Measurements from ENCODE around the gene THSD7B. TPM values are rescaled to one million over a fixed set of nuclear protein-coding genes. Genes with fewer than 3 reads are reported as not detected.

The THSD7B gene
- total RNA-seq, 1 donor from 2014 or later, result not detected

DNA sequence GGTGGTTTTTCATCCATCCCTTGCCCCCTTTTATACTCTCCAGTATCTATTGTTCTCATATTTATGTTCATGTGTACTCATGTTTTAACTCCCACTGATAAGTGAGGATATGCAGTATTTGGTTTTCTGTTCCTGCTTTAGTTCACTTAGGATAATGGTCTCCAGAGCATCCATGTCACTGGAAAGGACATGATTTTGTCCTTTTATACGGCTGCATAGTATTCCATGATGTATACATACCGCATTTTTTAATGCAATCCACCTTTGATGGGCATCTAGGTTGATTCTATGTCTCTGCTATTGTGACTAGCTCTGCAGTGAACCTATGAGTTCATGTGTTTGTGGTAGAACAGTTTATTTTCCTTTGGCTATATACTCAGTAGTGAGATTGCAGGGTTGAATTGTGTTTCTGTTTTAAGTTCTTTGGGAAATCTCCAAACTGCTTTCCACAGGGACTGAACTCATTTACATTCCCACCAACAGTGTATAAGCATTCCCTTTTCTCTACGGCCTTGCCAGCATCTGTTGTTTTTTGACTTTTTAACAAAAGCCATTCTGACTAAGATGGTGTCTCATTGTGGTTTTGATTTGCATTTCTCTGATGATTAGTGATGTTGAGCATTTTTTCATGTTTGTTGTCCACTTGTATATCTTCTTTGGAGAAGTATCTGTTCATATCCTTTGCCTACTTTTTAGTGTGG, 420.2 kb downstream of the THSD7B start:
- Mint-ChIP-seq H3K4me1 (ENCODE audit: low read depth) (no peaks in the 10 kb centered on the region), H3K27ac (no peak overlapping the region), H3K4me3 (no peak overlapping the region), H3K36me3 (ENCODE audit: low read depth) (no peaks in the 10 kb centered on the region), H3K27me3 (ENCODE audit: insufficient read depth) (no peaks in the 10 kb centered on the region), H3K9me3 (peaks cover 7% of the 10 kb centered on the region)
- DNase-seq (ENCODE audit: low spot score), result no peak
- intact Hi-C loops (cut with micrococcal nuclease), result no loop called here

DNA sequence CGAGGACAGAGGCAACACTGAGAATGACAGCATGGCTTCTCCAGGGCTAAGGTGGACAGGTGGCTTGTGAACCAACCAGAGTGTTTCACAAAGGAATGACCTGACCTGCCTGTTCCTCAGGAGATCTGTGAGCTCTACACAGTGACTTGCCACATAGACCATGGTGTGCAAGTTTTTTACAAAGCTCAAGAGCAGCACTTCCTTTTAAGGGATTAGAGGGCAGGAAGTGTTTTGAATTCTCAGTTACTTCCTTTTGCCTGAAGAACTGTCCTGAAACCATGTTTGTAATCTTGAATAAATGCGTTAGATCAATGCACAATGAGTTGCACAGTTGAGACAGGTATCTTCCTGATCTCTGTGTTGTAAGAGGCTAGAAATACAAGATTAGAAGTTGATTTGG, 421.9 kb downstream of the THSD7B start:
- H3K27me3 Mint-ChIP-seq (ENCODE audit: insufficient read depth), result no peaks in the 10 kb centered on the region
- no peaks in the 10 kb centered on the region for H3K4me1 Mint-ChIP-seq (ENCODE audit: low read depth)
- intact Hi-C loops (cut with micrococcal nuclease), result no loop called here
- H3K9me3 Mint-ChIP-seq, result peaks cover 7% of the 10 kb centered on the region
- H3K4me3 Mint-ChIP-seq, result no peak overlapping the region
- no peaks in the 10 kb centered on the region for H3K36me3 Mint-ChIP-seq (ENCODE audit: low read depth)
- H3K27ac Mint-ChIP-seq, result no peak overlapping the region
- DNase-seq (ENCODE audit: low spot score), result no peak

DNA sequence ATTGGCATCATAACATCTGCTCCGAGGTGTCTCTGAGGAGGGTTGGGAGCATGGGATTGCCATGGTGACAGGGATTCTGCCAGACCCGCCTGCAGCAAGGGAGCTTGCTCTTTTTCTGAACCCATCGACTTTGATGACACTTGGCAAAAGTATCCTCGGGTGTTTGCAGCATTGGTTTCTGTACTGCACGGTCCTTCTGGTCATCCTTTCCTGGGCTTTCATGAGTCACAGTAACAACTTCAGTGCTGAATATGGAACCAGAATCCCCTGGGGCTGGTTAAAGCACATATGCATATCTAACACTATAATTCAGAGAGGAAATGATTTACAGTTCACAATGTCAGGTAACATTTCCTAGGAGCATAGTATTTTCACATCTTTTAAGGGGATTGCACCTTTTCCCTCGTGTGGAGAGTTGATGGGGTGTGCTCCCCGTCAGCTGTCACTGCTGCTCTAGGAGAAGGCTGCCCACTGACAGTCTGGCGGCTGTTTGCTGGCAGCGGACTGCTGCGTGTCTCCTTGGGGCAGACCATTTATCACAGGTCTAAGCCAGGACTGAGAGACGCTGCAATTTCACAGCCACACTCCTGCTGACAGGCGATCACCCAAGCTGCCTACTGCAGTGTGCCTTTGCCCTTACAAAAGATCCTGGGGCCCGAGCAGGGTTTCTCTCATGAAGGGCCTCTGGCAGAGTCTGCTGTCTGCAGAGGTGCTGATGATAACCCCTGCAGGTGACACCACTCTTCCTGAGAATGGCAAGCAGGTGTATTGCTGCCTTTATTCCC, 425.3 kb downstream of the THSD7B start:
- Mint-ChIP-seq H3K9me3 (peaks cover 7% of the 10 kb centered on the region), H3K36me3 (ENCODE audit: low read depth) (no peaks in the 10 kb centered on the region), H3K4me1 (ENCODE audit: low read depth) (no peaks in the 10 kb centered on the region), H3K4me3 (no peak overlapping the region), H3K27me3 (ENCODE audit: insufficient read depth) (no peaks in the 10 kb centered on the region), H3K27ac (no peak overlapping the region)
- intact Hi-C loops (cut with micrococcal nuclease), result no loop called here
- DNase-seq (ENCODE audit: low spot score), result no peak

DNA sequence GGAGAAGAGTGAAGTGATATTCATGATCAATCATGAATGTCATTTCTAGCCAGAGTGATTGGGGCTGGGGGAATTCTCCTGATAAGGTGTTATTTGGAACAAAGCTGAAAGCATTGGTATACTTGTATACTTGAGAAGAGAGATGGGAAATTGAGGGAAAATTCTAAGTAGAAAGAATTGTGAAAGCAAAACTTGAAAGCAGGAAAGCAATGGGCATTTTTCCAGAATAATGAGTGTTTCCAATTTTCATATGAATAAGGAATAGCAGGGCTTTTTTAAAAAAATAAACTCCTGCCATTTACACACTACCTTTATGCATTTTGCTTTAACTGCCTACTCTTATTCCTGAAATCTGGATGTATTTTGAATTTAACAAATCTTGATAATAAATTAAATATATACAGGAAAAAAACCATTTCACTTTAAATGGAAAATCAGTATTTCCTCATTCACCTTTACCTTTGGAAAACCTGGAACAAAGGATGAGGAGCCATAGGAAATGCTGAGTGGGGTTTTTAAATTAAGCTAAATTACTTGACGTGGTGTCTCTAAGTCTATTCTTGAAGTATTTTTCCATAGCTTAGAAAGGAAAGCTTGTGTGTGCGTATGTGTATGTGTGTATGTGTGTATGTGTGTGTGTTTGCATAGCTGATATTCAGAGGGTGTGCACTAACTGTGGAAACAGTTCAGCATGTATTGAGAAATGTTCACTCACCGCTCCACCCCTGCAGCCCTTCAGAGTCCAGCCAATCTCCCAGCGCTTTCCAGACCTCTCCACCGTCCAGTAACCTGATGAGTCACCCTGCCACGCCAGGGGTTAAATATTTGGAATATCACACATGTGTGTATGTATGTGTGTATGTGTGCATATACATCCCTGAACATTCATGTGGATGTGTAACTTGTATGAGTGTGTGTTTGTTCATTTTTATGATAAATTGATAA, 427.3 kb downstream of the THSD7B start:
- H3K36me3 Mint-ChIP-seq (ENCODE audit: low read depth), result no peaks in the 10 kb centered on the region
- H3K27ac Mint-ChIP-seq, result no peak overlapping the region
- H3K4me1 Mint-ChIP-seq (ENCODE audit: low read depth), result no peaks in the 10 kb centered on the region
- no peak overlapping the region for H3K4me3 Mint-ChIP-seq
- H3K27me3 Mint-ChIP-seq (ENCODE audit: insufficient read depth), result no peaks in the 10 kb centered on the region
- intact Hi-C loops (cut with micrococcal nuclease), result no loop called here
- peaks cover 3% of the 10 kb centered on the region for H3K9me3 Mint-ChIP-seq
- DNase-seq (ENCODE audit: low spot score), result no peak

DNA sequence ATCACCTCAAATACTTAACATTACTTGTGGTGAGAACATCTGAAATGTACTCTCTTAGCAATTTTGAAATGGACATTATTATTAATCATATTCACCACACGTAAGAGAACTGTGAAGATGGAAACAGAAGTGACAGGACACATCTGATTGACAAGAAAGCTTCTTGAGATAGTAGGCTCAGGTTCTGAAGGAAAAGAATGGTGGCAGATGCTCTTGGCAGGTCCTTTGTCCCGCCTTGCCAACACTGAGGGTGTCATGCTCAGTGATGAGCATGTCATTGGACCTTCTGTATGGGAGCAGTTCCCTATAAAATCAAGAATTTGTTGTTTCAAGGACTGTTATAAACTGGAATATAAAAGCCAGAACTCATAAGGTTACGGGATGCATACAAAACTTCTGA, 428.1 kb downstream of the THSD7B start:
- H3K27me3 Mint-ChIP-seq (ENCODE audit: insufficient read depth), result no peaks in the 10 kb centered on the region
- no peaks in the 10 kb centered on the region for H3K4me1 Mint-ChIP-seq (ENCODE audit: low read depth)
- H3K9me3 Mint-ChIP-seq, result peaks cover 3% of the 10 kb centered on the region
- no peak overlapping the region for H3K27ac Mint-ChIP-seq
- no peak overlapping the region for H3K4me3 Mint-ChIP-seq
- intact Hi-C loops (cut with micrococcal nuclease), result no loop called here
- no peaks in the 10 kb centered on the region for H3K36me3 Mint-ChIP-seq (ENCODE audit: low read depth)
- no peak for DNase-seq (ENCODE audit: low spot score)

DNA sequence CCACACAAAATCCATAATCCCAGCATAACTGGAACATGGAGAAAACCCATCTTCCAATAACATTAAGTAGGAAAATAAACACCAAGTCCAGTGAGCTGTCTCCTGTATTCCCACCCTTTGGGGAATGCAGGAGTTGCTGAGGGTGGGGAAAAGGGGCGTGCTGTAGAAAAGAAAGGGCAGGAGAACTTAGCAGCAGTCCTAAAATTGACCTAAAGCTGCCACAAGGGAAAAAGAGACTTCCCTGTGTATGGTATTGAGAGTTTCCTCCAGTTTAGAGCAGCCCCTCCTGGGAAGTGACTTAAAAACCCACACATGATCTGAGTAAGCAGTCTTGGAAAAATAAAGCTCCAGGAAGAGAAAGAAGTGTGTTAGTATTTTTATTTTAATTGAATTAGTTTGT, 428.8 kb downstream of the THSD7B start:
- H3K27me3 Mint-ChIP-seq (ENCODE audit: insufficient read depth), result no peaks in the 10 kb centered on the region
- peaks cover 3% of the 10 kb centered on the region for H3K9me3 Mint-ChIP-seq
- intact Hi-C loops (cut with micrococcal nuclease), result no loop called here
- H3K4me3 Mint-ChIP-seq, result no peak overlapping the region
- no peak overlapping the region for H3K27ac Mint-ChIP-seq
- no peaks in the 10 kb centered on the region for H3K36me3 Mint-ChIP-seq (ENCODE audit: low read depth)
- no peak for DNase-seq (ENCODE audit: low spot score)
- no peaks in the 10 kb centered on the region for H3K4me1 Mint-ChIP-seq (ENCODE audit: low read depth)

DNA sequence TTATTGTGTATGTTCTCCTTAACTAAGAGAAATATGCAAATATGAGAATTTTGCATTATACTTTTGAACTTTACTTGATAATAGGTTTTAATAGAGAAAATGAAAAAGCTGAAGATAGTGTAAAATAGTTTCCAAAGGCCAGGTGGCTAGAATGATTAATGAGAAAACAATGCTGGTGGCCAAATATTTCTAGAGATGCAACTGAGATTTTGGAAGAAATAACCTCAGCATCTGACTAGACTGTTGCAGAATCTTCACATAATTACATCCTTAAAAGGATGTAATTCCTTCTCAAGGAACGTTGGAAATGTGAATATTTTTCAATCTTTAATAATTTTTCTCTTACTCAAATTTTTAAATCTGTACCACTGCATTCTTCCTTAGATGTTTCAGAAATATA, 434.4 kb downstream of the THSD7B start:
- no peak overlapping the region for H3K27ac Mint-ChIP-seq
- no peaks in the 10 kb centered on the region for H3K9me3 Mint-ChIP-seq
- H3K4me3 Mint-ChIP-seq, result no peak overlapping the region
- no peaks in the 10 kb centered on the region for H3K36me3 Mint-ChIP-seq (ENCODE audit: low read depth)
- intact Hi-C loops (cut with micrococcal nuclease), result no loop called here
- no peaks in the 10 kb centered on the region for H3K4me1 Mint-ChIP-seq (ENCODE audit: low read depth)
- no peak for DNase-seq (ENCODE audit: low spot score)
- no peaks in the 10 kb centered on the region for H3K27me3 Mint-ChIP-seq (ENCODE audit: insufficient read depth)

DNA sequence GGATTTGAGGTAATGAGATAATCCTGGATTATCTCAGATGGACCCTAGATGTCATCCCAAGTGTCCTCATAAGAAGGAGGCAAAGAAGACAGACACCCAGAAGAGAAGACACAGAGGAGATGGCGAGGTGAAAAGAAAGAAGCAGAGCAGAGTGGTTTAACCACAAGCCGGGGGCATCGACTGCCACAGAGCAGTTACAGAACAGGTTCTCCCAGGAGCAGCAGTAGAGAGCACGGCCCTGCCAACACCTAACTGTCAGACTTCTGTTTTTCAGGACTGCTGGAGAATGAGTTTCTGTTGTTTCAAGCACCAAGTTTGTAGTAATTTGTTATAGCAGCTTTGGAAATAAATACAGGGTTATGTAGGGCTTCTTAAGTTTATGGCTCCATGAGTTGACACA, 437.0 kb downstream of the THSD7B start:
- Mint-ChIP-seq H3K36me3 (ENCODE audit: low read depth) (no peaks in the 10 kb centered on the region), H3K27ac (no peak overlapping the region), H3K27me3 (ENCODE audit: insufficient read depth) (no peaks in the 10 kb centered on the region), H3K9me3 (no peaks in the 10 kb centered on the region), H3K4me1 (ENCODE audit: low read depth) (no peaks in the 10 kb centered on the region), H3K4me3 (no peak overlapping the region)
- DNase-seq (ENCODE audit: low spot score), result no peak
- intact Hi-C loops (cut with micrococcal nuclease), result no loop called here

DNA sequence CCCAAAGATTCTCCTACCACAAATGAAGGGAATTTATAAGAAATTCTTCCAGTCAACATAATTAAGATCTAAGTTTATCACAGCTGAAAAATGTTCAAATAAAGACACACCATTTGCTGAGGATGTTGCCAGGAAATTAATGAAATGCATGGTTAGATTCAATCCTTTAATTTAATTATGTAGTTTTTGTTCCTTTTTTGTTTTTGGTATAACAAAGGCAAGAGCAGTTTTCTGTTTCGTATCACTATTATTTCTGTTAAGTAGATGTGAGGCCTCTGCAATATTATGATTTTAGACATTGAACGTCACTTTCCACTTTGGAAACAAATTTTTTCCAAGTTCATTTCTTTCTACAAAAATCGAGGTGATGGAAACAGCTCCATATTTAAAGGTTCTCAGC, 440.0 kb downstream of the THSD7B start:
- H3K27ac Mint-ChIP-seq, result no peak overlapping the region
- H3K4me3 Mint-ChIP-seq, result no peak overlapping the region
- no peaks in the 10 kb centered on the region for H3K4me1 Mint-ChIP-seq (ENCODE audit: low read depth)
- H3K36me3 Mint-ChIP-seq (ENCODE audit: low read depth), result no peaks in the 10 kb centered on the region
- DNase-seq (ENCODE audit: low spot score), result no peak
- intact Hi-C loops (cut with micrococcal nuclease), result no loop called here
- H3K9me3 Mint-ChIP-seq, result no peaks in the 10 kb centered on the region
- H3K27me3 Mint-ChIP-seq (ENCODE audit: insufficient read depth), result no peaks in the 10 kb centered on the region

DNA sequence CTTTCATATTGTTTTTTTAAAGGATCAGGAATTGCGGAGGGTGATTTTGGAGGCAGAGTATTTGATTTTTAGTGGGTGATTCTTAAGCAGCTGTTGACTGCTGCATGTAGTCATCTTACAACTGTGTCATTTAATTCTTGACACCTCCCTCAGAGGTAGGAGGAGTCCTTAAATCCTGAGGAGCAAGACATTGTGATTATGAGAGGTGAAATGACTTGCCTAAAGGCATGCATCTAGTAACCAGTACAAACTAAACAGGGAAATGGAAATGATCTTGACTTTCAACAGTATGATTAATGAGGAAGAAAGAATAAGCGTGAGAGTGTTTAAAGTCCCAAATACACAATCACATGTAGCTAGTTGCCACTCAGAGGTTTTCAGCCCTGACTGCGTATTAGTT, 440.7 kb downstream of the THSD7B start:
- Mint-ChIP-seq H3K27me3 (ENCODE audit: insufficient read depth) (no peaks in the 10 kb centered on the region), H3K9me3 (no peaks in the 10 kb centered on the region), H3K4me1 (ENCODE audit: low read depth) (no peaks in the 10 kb centered on the region), H3K36me3 (ENCODE audit: low read depth) (no peaks in the 10 kb centered on the region), H3K4me3 (no peak overlapping the region), H3K27ac (no peak overlapping the region)
- intact Hi-C loops (cut with micrococcal nuclease), result no loop called here
- DNase-seq (ENCODE audit: low spot score), result no peak

DNA sequence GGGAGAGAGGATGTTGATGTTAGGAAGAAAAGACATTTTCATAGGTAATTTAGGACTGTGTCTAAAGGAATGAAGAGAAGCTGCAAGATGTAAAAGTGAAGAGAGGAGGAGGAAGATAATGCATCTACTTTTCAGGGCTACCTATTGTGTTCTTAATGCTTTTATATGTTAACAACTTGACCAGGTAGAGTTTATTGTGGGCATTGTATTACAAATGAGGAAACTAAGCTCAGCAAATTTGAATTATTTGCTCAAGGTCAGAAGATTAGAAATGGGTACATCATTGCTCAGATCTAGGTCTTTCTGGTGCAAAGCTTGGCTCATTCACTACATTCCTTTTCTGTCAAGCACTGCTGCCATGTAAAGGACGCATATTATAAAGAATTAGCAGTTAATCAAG, 441.7 kb downstream of the THSD7B start:
- Mint-ChIP-seq H3K9me3 (no peaks in the 10 kb centered on the region), H3K36me3 (ENCODE audit: low read depth) (no peaks in the 10 kb centered on the region), H3K4me3 (no peak overlapping the region), H3K27me3 (ENCODE audit: insufficient read depth) (no peaks in the 10 kb centered on the region), H3K4me1 (ENCODE audit: low read depth) (no peaks in the 10 kb centered on the region), H3K27ac (no peak overlapping the region)
- intact Hi-C loops (cut with micrococcal nuclease), result no loop called here
- no peak for DNase-seq (ENCODE audit: low spot score)

DNA sequence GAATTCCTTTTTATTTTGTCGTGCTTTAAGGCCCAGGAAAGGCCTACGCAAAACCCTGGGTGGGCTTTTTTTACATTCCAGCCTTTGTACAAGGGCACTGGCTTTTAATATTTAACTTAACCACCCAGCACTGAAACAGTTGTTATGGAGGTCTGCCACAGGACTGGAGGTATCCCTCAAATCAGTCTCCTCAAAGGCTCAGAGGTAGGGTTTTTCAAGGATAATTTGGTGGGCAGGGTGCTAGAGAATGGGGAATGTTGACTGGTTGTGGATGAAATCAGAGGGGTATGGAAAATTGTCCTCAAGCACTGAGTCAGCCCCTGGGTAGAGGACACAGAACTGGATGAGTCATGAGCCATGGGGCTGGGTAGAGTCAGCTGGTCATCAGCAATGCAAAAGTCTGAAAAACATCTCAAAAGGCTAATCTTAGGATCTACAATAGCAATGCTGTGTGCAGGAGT, 443.1 kb downstream of the THSD7B start:
- Mint-ChIP-seq H3K27ac (no peak overlapping the region), H3K4me3 (no peak overlapping the region), H3K36me3 (ENCODE audit: low read depth) (no peaks in the 10 kb centered on the region), H3K9me3 (no peaks in the 10 kb centered on the region), H3K27me3 (ENCODE audit: insufficient read depth) (no peaks in the 10 kb centered on the region), H3K4me1 (ENCODE audit: low read depth) (no peaks in the 10 kb centered on the region)
- intact Hi-C loops (cut with micrococcal nuclease), result no loop called here
- no peak for DNase-seq (ENCODE audit: low spot score)

DNA sequence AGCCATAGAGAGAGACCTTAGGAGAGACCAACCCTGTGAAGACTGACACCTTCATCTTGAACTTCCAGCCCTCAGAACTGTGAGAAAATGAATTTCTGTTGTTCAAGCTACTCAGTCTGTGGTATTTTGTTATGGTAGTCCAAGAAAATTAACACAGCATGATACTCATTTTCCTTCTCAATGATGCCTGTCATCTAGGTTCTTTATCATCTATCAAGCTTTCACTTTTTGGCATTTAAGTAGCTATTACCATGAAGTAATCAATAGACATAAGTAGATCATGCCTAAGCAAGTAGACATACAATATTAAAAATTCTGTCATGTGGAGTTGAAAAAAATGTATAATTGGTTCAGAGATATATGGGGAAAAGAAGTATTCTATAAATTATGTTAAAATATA, 444.7 kb downstream of the THSD7B start:
- no peak for DNase-seq (ENCODE audit: low spot score)

More for the DNA sequence above, 444.7 kb downstream of the THSD7B start:
- intact Hi-C loops (cut with micrococcal nuclease), result no loop called here
- Mint-ChIP-seq H3K27me3 (ENCODE audit: insufficient read depth) (no peaks in the 10 kb centered on the region), H3K27ac (no peak overlapping the region), H3K36me3 (ENCODE audit: low read depth) (no peaks in the 10 kb centered on the region), H3K4me1 (ENCODE audit: low read depth) (no peaks in the 10 kb centered on the region), H3K4me3 (no peak overlapping the region), H3K9me3 (no peaks in the 10 kb centered on the region)

All from activated T-helper 1 cell treated with anti-CD3 and anti-CD28 coated beads, Interleukin-12 subunit alpha, Interleukin-12 subunit beta, Interleukin-2, Interleukin-4 antibody, amounts not matched to agents 30 ng/mL and 10 ng/mL and 1 ng/mL, durations not matched to agents 14 hours and 24 hours and 36 hours (primary cell).